Duodenal mucosa (tissue), 2 donors: ENCODE results near the gene POTEG.
"Not testable (repeated sequence)": the region's sequence is repeated elsewhere in the genome, so short reads cannot be mapped to it uniquely, and the experiment has no call there.

ENCODE experiments used
- H3K27ac ChIP-seq: one replicate; pipeline ENCODE4 v1.7.0; 2013; ENCODE audit warnings: low read depth, low read length
- H3K27me3 ChIP-seq, 2 donors: one replicate each; pipeline ENCODE4 v1.7.0; 2013; ENCODE audit warnings: low read length in 2 of 2, control low read depth in 1 of 2; ENCODE audit not compliant: insufficient read depth in 2 of 2, control insufficient read depth in 1 of 2
- H3K36me3 ChIP-seq, 2 donors: one replicate each; pipeline ENCODE4 v1.7.0; 2013; ENCODE audit warnings: low read length in 2 of 2, control low read depth in 1 of 2; ENCODE audit not compliant: insufficient read depth in 2 of 2, control insufficient read depth in 1 of 2
- H3K4me1 ChIP-seq, 2 donors: one replicate each; pipeline ENCODE4 v1.7.0; 2013; ENCODE audit warnings: low read length in 2 of 2, control low read depth in 1 of 2; ENCODE audit not compliant: insufficient read depth in 2 of 2, control insufficient read depth in 1 of 2
- H3K4me3 ChIP-seq, 2 donors: one replicate each; pipeline ENCODE4 v1.7.0; 2013; ENCODE audit warnings: low read length in 2 of 2, low read depth in 1 of 2
- H3K9ac ChIP-seq, 2 donors: one replicate each; pipeline ENCODE4 v1.7.0; 2013; ENCODE audit warnings: low read length in 2 of 2, low read depth in 1 of 2
- H3K9me3 ChIP-seq, 2 donors: one replicate each; pipeline ENCODE4 v1.7.0; 2013; ENCODE audit warnings: low read length in 2 of 2, control low read depth in 1 of 2; ENCODE audit not compliant: control insufficient read depth in 1 of 2

Gene POTEG

GRCh38 chr14:19433765-19434164, 376 bp downstream of the POTEG start:
- H3K4me1 ChIP-seq, H3K9me3 ChIP-seq, H3K27me3 ChIP-seq, H3K27ac ChIP-seq, H3K9ac ChIP-seq, H3K36me3 ChIP-seq, H3K4me3 ChIP-seq: not testable (repeated sequence)

GRCh38 chr14:19408519-19408918, 25.6 kb downstream of the POTEG start:
- H3K9me3 ChIP-seq, H3K4me1 ChIP-seq, H3K27ac ChIP-seq, H3K27me3 ChIP-seq, H3K9ac ChIP-seq, H3K36me3 ChIP-seq, H3K4me3 ChIP-seq: not testable (repeated sequence)

- H3K9me3 ChIP-seq, H3K4me3 ChIP-seq, H3K36me3 ChIP-seq, H3K27ac ChIP-seq, H3K4me1 ChIP-seq, H3K9ac ChIP-seq, H3K27me3 ChIP-seq: not testable (repeated sequence)
Measured at GRCh38 chr14:19402097-19402496, 32.0 kb downstream of the POTEG start.

- not testable (repeated sequence) for H3K9ac ChIP-seq, H3K27ac ChIP-seq, H3K9me3 ChIP-seq, H3K4me3 ChIP-seq, H3K27me3 ChIP-seq, H3K4me1 ChIP-seq, H3K36me3 ChIP-seq
Measured at GRCh38 chr14:19394727-19395126, 39.4 kb downstream of the POTEG start.

DNA sequence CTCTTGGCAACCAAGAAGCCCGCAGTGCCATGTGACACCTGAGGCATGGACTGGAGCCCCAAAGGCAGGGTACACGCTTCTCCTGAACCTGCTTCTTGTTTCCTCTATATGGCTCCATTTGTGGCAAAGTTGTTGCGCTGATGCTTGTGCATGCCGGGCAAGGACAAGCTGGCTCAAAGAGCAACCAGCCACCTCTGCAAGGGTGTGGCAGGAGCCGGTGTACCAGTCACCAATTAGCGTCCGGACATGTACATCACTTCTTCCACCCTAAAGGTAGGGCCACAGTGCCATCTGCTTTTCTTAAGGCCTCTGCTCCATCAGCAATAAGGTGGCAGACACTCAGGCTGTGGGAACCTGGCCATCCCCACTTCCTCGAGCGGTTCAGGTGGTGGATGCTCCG, 43.9 kb downstream of the POTEG start:
- H3K36me3 ChIP-seq, H3K9ac ChIP-seq, H3K4me3 ChIP-seq, H3K27me3 ChIP-seq, H3K4me1 ChIP-seq, H3K27ac ChIP-seq, H3K9me3 ChIP-seq: not testable (repeated sequence)

DNA sequence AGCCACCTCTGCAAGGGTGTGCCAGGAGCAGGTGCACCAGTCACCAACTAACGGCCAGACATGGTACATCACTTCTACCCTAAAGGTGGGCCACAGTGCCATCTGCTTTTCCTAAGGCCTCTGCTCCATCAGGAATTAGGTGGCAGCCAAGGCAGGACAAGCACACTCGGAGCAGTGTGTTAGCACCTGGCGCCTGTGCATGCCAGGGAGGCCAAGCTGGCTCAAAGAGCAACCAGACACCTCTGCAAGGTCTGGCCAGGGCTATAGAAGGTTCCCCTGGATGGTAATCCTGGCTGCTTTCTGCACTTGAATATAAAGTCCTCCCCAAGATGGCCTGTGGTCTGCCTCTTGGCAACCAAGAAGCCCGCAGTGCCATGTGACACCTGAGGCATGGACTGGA, 45.4 kb downstream of the POTEG start:
- not testable (repeated sequence) for H3K27ac ChIP-seq, H3K4me3 ChIP-seq, H3K9me3 ChIP-seq, H3K9ac ChIP-seq, H3K27me3 ChIP-seq, H3K4me1 ChIP-seq, H3K36me3 ChIP-seq

GRCh38 chr14:19386996-19387395, 47.1 kb downstream of the POTEG start:
- not testable (repeated sequence) for H3K36me3 ChIP-seq, H3K4me1 ChIP-seq, H3K4me3 ChIP-seq, H3K27ac ChIP-seq, H3K9me3 ChIP-seq, H3K9ac ChIP-seq, H3K27me3 ChIP-seq

GRCh38 chr14:19386309-19386708, 47.8 kb downstream of the POTEG start:
- H3K9ac ChIP-seq, H3K27ac ChIP-seq, H3K36me3 ChIP-seq, H3K9me3 ChIP-seq, H3K27me3 ChIP-seq, H3K4me3 ChIP-seq, H3K4me1 ChIP-seq: not testable (repeated sequence)

- not testable (repeated sequence) for H3K4me1 ChIP-seq, H3K27me3 ChIP-seq, H3K4me3 ChIP-seq, H3K27ac ChIP-seq, H3K36me3 ChIP-seq, H3K9ac ChIP-seq, H3K9me3 ChIP-seq
Measured at GRCh38 chr14:19384088-19384781, 49.9 kb downstream of the POTEG start.

DNA sequence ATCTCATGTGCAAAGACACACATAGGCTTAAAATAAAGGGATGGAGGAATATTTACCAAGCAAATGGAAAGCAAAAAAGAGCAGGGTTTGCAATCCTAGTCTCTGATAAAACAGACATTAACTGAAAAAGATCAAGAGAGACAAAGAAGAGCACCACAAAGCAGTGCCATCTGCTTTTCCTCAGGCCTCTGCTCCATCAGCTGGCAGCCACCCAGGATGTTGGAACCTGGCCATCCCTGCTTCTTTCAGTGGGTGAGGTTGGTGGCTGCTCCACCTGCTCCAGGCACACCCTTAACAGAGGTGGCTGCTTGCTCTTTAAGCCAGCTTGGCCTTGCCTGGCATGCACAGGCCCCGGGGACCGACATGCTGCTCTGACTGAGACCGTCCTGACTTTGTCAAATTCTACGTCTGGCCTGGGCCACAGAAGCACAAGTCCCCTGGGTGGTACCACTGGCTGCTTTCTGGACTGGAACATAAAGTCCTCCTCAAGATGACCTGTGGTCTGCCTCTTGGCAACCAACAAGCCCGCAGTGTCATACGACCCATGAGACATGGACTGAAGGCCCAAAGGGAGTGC, 51.0 kb downstream of the POTEG start:
- H3K9me3 ChIP-seq, H3K27me3 ChIP-seq, H3K4me3 ChIP-seq, H3K9ac ChIP-seq, H3K36me3 ChIP-seq, H3K27ac ChIP-seq, H3K4me1 ChIP-seq: not testable (repeated sequence)

DNA sequence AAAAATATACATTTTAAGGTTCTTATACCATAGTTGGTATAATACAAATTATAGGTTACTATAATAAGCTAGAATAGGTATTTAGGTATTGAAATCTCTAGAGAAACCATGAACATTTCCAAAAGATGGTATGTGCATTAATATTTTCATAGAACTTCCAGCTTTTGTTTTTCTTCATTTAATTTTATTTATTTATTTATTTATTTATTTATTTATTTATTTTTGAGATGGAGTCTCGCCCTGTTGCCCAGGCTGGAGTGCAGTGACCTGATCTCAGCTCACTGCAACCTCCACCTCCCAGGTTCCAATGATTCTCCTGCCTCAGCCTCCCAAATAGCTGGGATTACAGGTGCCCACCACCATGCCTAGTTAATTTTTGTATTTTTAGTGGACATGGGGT, 54.0 kb downstream of the POTEG start:
- H3K9me3 ChIP-seq, H3K4me1 ChIP-seq, H3K27ac ChIP-seq, H3K4me3 ChIP-seq, H3K9ac ChIP-seq, H3K27me3 ChIP-seq, H3K36me3 ChIP-seq: not testable (repeated sequence)
